RKO (cell line): ENCODE results near the gene CNTNAP4.

ENCODE experiments used
- DNase-seq: peaks from one replicate; pipeline ENCODE4 v3.0.0-alpha.2; 2016; ENCODE audit warnings: low spot score

Gene CNTNAP4

GRCh38 chr16:76598498-76598897, 321.3 kb downstream of the CNTNAP4 start:
- no peak for DNase-seq

GRCh38 chr16:76607317-76607716, 330.1 kb downstream of the CNTNAP4 start:
- no peak for DNase-seq
